SW480 (cell line): ENCODE results near the gene ANKS1B.
A peak's percentile ranks its signal among the peaks of the same experiment; 100 is the strongest.

ENCODE experiments used
- DNase-seq: peaks from one replicate; pipeline ENCODE4 v3.0.0-alpha.2; 2016; ENCODE audit warnings: low spot score

ANKS1B gene

GRCh38 chr12:99453836-99454538 lies 530.7 kb downstream of the ANKS1B start:
- no peak for DNase-seq

DNA sequence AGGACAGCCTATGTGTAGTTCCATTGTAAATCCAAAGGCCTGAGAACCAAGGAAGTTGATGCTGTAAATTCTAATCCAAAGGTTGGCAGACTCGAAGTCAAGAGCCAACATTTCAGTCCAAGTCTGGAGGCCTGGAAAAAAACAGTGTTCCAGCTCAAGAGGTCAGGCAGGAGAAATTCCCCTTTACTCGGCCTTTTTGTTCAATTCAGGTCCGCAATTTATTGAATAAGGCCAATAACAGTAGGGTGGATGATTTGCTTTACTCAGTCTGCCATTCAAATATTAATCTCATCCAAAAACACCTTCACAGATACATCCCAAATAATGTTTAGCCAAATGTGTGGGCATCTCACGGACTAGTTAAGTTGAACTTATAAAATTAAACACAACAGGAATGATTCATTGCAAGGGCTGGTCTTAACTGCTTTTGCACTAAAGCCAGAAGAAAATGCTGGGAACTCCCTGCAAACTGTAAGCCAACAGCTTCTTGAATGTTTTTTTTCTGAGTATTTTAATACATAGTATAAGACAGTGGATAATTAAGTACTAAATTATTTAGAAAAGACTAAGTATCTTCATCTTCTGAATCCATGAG lies 534.6 kb downstream of the ANKS1B start:
- DNase-seq = no peak

- no peak for DNase-seq
Measured at GRCh38 chr12:99444859-99445316, 539.8 kb downstream of the ANKS1B start.

- no peak for DNase-seq
Measured at GRCh38 chr12:99442758-99443157, 542.0 kb downstream of the ANKS1B start.

GRCh38 chr12:99439399-99439798 lies 545.3 kb downstream of the ANKS1B start:
- DNase-seq = no peak

DNA sequence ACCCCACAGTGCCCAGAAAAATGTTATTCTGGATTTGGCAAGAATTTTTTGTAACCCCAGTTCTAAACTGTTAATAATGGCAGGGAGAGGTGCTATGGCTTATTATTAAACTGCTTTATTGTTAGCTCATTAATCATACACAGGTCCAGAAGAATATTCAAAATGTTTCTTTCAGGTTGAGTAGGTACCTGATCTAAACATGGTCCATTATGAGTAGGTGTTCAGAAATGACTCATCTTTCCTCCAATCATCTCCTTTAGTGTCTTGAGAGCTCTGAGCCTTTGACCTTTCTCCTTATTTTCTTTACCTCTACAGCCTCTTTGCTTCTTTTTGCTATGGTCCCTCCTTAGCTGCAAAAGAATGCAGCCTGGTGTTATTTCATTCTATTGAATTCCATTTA lies 548.2 kb downstream of the ANKS1B start:
- DNase-seq = no peak

DNA sequence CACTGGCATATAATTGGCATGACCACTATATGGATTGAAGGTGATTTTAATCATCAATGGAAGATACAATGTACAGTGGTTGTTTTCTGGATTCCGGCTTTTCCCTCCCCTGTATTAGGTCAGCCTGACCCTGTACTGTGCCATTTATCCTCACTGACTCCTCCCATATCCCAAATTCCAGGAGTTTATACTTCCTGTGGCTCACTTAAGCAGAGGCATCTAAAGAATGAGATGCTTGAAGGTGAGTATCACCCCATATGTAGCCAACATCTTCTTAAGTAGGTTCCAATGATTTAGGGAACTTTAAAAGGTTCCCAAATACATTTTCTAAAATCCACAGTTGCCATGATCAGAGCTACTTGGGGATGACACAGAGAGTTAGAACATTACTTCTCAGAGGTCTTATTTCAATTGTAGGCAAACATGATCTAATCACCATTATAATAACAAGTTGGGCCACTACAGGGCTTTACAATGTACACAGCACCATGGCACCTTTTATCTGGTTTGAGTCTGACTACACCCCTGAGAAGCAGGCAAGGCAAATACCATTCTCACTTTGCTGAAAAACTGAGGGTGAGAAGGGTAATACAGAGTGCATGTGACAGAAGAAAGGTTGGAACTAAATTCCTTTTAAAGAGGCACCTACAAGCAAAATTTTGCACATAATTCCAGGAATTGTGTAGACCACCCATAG lies 549.5 kb downstream of the ANKS1B start:
- DNase-seq = no peak

DNA sequence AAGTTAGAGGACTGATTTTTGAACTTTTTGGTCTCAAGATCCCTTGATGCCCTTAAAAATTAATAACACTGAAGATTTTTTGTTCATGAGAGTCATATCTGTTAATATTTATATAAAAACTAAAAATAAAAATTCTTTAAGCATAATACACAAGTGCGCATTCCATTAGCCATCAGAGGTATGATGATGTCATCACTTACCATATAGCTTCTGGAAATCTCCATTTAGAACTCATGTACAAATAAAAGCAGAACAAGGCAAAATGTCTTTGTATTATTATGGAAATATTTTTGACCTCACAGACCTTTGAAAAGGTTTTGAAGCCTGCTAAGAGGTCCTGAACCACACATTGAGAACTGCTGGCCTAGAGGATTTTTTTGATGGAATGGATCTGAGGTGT lies 551.6 kb downstream of the ANKS1B start:
- DNase-seq = no peak

- no peak for DNase-seq
Measured at GRCh38 chr12:99431203-99431602, 553.5 kb downstream of the ANKS1B start.

GRCh38 chr12:99427104-99427503 lies 557.6 kb downstream of the ANKS1B start:
- DNase-seq = no peak

- no peak for DNase-seq
Measured at GRCh38 chr12:99418379-99418778, 566.4 kb downstream of the ANKS1B start.

- no peak for DNase-seq
Measured at GRCh38 chr12:99413751-99414150, 571.0 kb downstream of the ANKS1B start.

DNA sequence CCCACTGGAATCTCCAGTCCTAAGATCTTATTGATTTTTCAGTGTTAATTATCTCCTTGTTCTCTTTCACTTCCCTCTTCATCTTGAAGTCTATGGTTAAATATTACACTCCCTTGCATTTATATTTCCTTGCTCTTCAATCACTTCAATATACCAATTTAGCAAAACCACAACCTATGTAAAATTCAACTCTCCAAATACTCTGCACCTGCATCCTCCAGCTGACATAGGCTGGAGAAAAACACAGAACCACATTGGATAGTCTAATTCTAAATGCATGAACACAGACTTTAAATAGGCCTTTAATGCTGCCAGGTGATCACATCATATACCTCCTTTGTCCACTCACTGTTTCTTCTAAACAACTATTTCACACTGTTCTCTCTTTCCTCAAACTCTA lies 591.0 kb downstream of the ANKS1B start:
- DNase-seq = no peak

DNA sequence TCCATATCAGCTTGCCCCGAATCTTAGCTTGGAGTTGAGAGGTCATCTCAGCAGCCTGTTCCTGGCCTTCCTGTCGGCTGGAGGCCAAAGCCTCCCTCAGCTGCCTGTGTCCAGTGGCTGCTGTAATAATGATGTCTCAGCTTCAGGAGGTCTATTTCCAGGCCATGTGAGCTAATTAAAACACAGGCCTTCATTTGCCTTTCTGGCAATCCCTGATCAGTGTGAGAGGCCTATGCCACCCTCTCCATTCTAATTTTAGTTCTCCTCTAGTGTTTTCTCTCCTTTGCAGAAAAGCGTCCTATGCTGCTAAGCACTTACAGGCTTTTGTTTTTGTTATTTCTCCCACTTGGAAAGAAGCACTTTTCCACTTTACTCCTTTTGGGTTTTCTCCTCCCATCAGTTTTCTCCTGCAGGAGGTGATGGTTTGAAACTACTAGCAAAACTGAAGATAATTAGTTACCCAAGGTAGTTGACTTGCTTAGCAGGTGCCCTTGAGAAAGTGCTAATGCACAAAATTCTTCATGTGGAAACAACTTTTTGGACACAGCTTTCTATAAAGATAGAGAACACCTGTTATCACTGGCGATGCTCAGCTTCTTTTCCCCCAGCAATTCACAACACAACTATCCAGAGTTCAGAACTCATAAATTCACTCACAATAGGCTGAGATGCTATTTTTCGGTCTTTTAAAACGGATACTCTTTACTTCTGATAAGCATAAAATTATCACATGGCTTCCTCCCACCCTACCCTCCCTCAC lies 592.5 kb downstream of the ANKS1B start:
- no peak for DNase-seq

- no peak for DNase-seq
Measured at GRCh38 chr12:99390707-99391106, 594.0 kb downstream of the ANKS1B start.

GRCh38 chr12:99389751-99390150 lies 595.0 kb downstream of the ANKS1B start:
- DNase-seq = no peak

DNA sequence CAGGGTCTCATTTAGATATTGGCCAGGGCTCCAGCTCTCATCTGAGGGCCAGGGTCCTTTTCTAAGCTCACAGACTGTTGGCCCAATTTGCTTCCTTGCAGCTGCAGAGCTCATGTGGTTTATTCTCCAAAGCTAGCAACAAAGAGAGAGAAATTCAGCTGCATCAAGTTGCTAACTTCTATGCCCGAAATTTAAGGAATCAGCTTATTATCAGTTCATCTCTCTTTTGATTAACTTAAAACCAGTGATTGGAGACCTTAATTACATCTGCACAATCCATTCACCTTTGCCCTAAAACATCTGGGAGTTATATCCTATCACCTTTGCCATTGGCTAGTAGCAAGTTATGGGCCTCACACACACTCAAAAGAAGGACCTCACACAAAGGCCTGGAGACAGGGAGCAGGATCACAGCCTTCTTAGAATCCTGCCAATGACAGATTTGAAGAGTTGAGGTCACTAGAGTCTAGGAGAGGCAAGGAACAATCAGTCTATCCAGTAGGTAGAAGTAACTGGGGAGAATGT lies 596.0 kb downstream of the ANKS1B start:
- no peak for DNase-seq

DNA sequence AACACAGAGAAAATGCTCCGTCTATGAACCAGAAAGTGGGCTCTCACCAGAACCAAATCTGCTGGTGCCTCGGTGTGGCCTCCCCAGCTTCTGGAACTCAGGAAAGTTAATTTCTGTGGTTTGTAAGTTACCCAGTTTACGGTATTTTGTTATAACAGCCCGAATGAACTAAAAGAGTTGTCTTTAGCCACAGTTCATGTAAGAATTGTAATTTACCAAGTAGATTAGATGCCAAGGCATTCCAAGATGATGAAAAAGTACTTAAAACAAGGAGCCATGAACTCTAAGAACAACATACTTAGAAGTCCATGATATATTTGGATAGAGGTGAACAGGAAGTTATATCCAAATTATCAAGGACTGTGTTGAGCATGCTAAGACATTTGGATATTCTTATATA lies 597.1 kb downstream of the ANKS1B start:
- no peak for DNase-seq

DNA sequence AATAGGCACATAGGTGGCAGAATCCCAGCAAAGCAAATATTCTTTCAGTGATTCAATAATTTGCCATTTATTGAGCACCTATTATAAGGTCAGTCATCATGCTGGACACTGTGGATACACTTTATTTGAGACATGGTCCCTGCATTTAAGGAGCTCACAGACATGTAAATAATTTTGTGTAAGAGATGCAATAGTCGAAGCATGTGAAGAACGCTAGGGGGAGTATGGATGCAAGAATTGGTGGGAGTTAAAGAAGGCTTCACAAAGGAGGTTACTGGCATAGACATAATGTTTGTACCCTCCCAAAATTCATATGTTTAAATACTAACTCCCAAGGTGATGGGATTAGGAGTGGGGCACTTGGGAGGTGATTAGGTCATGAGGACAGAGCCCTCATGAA lies 597.8 kb downstream of the ANKS1B start:
- DNase-seq = peak; percentile 45

GRCh38 chr12:99383258-99383657 lies 601.5 kb downstream of the ANKS1B start:
- no peak for DNase-seq

DNA sequence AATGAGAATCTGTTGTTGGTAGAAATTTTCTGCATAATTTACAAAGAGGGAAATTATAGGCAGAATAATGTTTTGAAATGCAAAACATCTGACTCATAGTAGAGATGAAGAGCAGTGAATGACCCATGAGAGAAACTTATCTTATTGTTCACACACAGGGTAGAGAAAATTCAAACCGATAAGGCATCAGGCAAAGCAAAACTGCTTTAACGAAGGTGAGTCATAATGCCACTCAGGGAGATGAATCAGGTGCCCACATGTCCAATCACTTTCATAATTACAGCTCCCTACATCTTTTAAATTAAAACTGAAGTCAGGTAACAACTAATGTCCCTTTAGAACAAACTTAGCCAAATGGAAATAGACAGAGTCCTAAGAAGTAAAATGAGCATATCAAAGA lies 602.7 kb downstream of the ANKS1B start:
- DNase-seq = peak; percentile 8

GRCh38 chr12:99380701-99381100 lies 604.0 kb downstream of the ANKS1B start:
- no peak for DNase-seq
